Measurements from ENCODE around the gene ZBTB18. TPM values are rescaled to one million over a fixed set of nuclear protein-coding genes. Genes with fewer than 3 reads are reported as not detected.

Gene ZBTB18
- total RNA-seq, 1 donor from 2014 or later = 41.6 TPM

DNA sequence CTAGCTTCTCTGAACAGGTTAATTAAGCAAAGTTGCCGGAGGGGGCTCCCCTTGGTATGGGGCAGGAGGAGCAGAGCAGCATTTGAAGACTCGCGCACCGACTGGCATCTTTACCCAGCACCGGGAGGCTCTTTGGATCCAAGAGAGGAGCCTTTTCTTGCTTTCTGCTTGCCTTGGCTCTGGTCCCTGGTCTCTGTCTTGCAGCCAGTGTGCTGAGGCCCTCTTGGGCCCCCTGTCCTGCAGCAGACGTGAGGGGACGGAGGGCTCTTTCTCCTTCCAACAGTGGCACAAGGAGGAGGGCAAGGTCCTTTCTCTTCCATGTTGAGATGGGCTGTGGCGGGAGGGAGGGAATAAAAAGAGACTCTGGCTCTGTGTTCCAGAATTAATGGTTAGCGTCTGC is 45.6 kb downstream of the ZBTB18 start:
- peaks cover 3% of the 10 kb centered on the region for H3K9me3 Mint-ChIP-seq
- no peaks in the 10 kb centered on the region for H3K36me3 Mint-ChIP-seq
- no peak overlapping the region for H3K27ac Mint-ChIP-seq
- DNase-seq (ENCODE audit: low spot score in 2 of 2, unreplicated experiment in 2 of 2) = no peak
- no peak overlapping the region for H3K4me3 Mint-ChIP-seq
- H3K4me1 Mint-ChIP-seq = peaks cover 36% of the 10 kb centered on the region
- TF ChIP-seq, protein P1, sequence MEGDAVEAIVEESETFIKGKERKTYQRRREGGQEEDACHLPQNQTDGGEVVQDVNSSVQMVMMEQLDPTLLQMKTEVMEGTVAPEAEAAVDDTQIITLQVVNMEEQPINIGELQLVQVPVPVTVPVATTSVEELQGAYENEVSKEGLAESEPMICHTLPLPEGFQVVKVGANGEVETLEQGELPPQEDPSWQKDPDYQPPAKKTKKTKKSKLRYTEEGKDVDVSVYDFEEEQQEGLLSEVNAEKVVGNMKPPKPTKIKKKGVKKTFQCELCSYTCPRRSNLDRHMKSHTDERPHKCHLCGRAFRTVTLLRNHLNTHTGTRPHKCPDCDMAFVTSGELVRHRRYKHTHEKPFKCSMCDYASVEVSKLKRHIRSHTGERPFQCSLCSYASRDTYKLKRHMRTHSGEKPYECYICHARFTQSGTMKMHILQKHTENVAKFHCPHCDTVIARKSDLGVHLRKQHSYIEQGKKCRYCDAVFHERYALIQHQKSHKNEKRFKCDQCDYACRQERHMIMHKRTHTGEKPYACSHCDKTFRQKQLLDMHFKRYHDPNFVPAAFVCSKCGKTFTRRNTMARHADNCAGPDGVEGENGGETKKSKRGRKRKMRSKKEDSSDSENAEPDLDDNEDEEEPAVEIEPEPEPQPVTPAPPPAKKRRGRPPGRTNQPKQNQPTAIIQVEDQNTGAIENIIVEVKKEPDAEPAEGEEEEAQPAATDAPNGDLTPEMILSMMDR (IDR thresholded peaks at IDR 0.05; ENCODE audit: unreplicated experiment) = no peak
- no peaks in the 10 kb centered on the region for H3K27me3 Mint-ChIP-seq (ENCODE audit: low read depth)

DNA sequence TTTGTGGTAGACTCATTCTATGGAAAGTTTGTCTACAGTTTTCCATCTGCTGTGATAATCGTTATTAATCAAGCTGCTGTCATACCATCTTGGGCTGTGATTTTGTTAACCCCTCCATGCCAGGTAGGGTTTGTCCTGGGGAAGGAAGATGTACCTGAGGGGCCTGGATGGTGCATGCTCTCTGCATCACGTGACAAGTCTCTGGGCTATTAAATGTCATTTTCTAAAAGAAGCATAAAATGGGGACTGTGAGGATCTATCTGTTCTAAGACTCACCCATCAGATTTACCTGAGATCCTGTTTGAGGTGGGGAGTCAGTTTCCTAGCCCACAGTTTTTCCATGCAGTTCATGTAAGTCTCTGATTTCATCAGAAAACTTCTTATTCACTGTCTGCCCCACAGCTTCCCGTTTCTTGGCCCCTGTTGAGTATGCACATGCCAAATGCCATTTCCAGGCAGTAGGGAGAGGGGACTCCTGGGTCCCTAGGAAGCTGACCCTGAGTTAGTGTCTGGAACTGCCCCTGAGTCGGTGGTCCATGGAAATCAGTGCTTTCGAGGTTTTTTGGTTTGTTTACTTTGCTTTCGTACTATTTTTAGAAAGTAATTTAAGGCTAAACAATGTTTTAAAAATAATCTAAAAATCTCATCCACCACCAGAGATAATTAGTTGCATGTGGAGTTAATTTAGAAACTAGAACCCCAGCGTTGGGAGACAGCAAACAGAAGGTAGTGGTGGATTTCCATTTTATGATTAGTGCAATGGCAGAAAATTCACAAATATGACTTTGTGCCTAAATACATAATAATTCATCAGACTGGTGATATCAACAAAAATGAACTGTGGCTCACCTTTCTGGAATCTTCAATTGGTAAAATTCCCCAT is 46.7 kb downstream of the ZBTB18 start:
- peaks cover 3% of the 10 kb centered on the region for H3K9me3 Mint-ChIP-seq
- no peak for DNase-seq (ENCODE audit: low spot score in 2 of 2, unreplicated experiment in 2 of 2)
- TF ChIP-seq, protein P1 (IDR thresholded peaks at IDR 0.05; ENCODE audit: unreplicated experiment) = no peak
- H3K4me3 Mint-ChIP-seq = no peak overlapping the region
- no peaks in the 10 kb centered on the region for H3K27me3 Mint-ChIP-seq (ENCODE audit: low read depth)
- peaks cover 28% of the 10 kb centered on the region for H3K4me1 Mint-ChIP-seq
- no peaks in the 10 kb centered on the region for H3K36me3 Mint-ChIP-seq
- no peak overlapping the region for H3K27ac Mint-ChIP-seq

DNA sequence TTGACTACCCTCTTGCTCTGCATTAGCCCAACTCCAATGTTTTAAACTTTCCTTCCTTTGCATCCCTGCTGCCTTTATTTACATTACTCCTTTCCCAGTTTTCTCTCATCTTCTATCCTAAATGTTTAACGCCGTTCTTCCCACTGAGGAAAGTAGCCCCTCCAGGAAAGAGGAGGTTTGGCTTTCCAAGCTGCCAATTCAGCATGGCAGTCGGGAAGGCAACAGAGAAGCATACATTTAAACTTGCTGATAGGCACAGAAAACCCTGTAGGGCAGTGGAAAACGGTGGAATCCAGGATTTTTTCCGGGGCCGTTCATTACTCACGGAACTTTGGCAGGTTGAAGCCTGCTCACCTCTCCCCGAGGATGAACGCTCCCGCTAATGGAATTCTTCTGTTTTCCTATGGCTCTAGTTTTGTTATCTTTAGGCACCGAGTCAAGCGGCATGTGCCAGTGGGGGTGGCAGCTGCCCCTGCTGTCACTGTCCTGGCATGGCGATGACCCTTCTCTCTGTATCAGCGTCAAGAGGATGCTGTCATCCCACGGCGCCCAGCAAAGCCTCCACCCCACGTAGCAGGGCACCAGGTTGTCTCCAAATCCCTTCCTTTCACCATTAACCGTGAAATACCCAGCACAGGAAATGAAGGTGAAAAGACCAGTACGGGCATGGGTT is 48.3 kb downstream of the ZBTB18 start:
- peaks cover 3% of the 10 kb centered on the region for H3K9me3 Mint-ChIP-seq
- no peak overlapping the region for H3K4me3 Mint-ChIP-seq
- TF ChIP-seq, protein P1 (IDR thresholded peaks at IDR 0.05; ENCODE audit: unreplicated experiment) = no peak
- H3K27ac Mint-ChIP-seq = no peak overlapping the region
- peaks cover 28% of the 10 kb centered on the region for H3K4me1 Mint-ChIP-seq
- no peaks in the 10 kb centered on the region for H3K27me3 Mint-ChIP-seq (ENCODE audit: low read depth)
- DNase-seq (ENCODE audit: low spot score in 2 of 2, unreplicated experiment in 2 of 2) = no peak
- H3K36me3 Mint-ChIP-seq = no peaks in the 10 kb centered on the region

DNA sequence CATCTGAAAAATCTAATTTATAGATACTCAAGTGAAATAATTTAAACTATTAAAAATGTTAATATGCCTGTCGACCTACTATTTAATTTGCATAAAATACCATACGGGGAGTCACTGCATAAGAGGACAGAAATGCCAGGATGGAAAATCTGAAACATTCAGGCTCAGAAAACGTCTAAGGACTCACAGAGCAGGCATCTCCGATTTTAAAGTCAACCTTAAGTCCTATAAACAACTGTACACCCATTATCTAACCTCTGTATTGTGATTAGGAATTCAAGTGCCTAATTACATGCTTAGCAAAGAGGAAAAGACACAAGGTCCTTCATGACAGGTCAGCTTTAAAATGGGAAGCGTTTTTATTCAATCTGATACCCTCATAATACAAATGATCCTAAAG is 49.2 kb downstream of the ZBTB18 start:
- no peak for DNase-seq (ENCODE audit: low spot score in 2 of 2, unreplicated experiment in 2 of 2)
- H3K27me3 Mint-ChIP-seq (ENCODE audit: low read depth) = no peaks in the 10 kb centered on the region
- H3K9me3 Mint-ChIP-seq = peaks cover 3% of the 10 kb centered on the region
- no peaks in the 10 kb centered on the region for H3K36me3 Mint-ChIP-seq
- peaks cover 30% of the 10 kb centered on the region for H3K4me1 Mint-ChIP-seq
- TF ChIP-seq, protein P1 (IDR thresholded peaks at IDR 0.05; ENCODE audit: unreplicated experiment) = no peak
- H3K4me3 Mint-ChIP-seq = no peak overlapping the region
- H3K27ac Mint-ChIP-seq = no peak overlapping the region

DNA sequence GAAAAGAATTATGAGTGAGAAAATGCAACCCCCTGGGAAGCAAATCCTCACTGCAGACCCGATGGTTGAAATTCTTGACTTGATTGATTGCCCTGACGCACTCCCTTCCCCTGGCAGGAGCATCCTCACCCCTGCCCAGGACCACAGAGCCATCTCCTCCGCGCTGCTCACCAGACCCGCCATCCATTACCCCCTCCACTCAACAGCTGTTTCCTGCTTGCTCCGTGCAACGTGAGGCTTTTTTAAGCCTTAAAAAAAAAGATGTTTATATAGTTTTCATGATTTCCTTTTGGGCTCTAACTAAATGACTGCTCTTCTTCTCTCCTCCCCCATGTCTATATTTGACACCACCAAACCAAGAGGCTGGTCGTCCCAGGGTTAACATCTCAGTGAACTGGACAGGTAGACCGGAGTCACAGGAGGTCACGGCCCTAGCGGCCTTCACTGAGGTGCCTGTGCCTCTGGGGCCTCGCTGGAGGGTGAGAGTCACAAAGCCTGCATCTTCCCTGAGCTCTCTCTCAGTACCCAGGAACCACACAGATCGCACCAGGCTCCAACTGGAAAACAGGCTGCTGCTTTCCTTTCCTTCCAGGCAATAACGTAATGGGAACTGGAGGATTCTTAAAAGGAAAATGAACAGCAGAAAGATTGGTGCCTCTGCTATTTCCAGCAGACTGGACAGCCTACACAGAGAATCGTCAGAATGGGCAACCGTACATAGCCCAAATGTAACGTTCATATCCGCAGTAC is 49.8 kb downstream of the ZBTB18 start:
- Mint-ChIP-seq H3K4me1 (peaks cover 32% of the 10 kb centered on the region), H3K36me3 (no peaks in the 10 kb centered on the region), H3K9me3 (peaks cover 3% of the 10 kb centered on the region), H3K27me3 (ENCODE audit: low read depth) (no peaks in the 10 kb centered on the region), H3K4me3 (peak overlapping the region; percentile 4), H3K27ac (peak overlapping the region; percentile 26)
- TF ChIP-seq, protein P1 (IDR thresholded peaks at IDR 0.05; ENCODE audit: unreplicated experiment) = no peak
- DNase-seq (ENCODE audit: low spot score in 2 of 2, unreplicated experiment in 2 of 2) = no peak

Measured in mesothelial cell of epicardium (in vitro differentiated cells).